Measurements from ENCODE around the gene ZC3H14.
"Not testable (repeated sequence)": the region's sequence is repeated elsewhere in the genome, so short reads cannot be mapped to it uniquely, and the experiment has no call there.

Gene ZC3H14, protein sequence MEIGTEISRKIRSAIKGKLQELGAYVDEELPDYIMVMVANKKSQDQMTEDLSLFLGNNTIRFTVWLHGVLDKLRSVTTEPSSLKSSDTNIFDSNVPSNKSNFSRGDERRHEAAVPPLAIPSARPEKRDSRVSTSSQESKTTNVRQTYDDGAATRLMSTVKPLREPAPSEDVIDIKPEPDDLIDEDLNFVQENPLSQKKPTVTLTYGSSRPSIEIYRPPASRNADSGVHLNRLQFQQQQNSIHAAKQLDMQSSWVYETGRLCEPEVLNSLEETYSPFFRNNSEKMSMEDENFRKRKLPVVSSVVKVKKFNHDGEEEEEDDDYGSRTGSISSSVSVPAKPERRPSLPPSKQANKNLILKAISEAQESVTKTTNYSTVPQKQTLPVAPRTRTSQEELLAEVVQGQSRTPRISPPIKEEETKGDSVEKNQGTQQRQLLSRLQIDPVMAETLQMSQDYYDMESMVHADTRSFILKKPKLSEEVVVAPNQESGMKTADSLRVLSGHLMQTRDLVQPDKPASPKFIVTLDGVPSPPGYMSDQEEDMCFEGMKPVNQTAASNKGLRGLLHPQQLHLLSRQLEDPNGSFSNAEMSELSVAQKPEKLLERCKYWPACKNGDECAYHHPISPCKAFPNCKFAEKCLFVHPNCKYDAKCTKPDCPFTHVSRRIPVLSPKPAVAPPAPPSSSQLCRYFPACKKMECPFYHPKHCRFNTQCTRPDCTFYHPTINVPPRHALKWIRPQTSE

DNA sequence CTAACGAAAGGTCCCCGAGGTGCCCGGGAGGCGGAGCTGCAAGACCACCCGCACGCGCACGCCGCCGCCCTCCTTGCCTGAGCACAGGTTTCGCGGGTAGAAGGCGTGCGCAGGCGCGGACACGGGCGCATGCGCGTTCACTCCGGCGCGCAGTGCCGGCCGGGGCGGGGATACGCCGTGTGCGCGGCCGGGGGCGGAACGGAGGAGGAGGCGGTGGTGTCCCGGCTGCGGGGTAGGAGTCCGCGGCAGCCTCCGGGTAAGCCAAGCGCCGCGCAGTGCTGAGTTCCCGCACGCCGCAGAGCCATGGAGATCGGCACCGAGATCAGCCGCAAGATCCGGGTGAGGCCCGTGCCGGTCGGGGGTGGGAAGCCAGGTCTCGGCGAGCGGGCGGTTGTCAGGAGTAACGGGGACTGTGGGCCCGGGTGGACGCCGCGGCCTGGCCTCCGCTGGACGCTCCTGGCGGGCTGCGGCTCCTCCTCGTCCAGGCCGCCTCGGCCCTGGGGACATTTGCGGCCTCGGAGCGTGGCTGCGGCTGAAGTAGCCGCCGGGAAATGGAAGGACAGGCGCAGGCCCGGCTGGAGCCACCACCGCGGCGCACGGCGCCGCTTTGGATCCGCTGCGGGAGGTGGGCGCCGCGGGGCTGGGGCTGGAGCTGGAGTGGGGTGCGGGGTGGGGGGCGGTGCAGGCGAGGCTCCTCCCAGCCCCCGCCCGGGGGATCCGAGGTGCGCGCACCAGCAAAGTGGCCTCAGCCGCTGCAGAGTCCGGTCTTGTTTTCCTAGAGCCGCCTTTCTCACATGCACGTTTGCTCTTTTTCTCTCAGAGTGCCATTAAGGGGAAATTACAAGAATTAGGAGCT lies at the start of gene ZC3H14:
Gene ZC3H14 (plus strand): TSS at position 207 of the 856 bp plus-strand sequence. CDS start 97 bp downstream, at position 304.
- peak; percentile 77 for DNase-seq

DNA sequence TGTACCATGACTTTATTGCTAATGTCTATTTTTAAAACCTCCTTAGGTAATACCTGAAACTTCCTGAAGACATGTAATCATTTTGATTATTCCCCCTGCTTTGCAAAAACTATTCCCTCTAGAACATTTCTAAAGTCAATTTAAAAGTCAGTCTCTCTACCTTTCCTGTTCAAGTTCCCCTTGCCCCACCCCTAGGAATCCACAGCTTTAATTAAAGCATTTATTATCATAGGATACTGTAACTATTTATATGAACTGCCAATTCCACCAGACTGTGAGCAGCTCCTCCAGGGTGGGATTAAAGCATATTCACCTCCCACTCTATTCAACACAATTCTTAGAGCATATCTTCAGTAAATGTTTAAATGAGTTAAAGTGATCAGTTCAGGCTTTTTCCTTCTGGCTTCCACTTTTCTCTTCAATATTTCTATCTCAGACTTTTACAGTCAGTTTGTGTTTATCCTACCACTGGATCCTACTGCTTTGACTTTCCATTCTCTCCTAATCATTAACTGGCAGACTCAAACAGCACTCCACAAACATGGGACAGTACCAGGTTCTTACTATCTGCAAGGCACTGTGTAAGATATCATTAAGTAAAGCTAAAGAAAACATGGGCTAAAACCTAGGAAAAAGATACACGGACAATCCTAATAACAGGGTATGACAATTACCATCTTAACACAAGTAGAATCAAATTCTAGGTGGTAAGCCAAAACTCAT lies 47.2 kb upstream of the ZC3H14 start:
- no peak for DNase-seq

DNA sequence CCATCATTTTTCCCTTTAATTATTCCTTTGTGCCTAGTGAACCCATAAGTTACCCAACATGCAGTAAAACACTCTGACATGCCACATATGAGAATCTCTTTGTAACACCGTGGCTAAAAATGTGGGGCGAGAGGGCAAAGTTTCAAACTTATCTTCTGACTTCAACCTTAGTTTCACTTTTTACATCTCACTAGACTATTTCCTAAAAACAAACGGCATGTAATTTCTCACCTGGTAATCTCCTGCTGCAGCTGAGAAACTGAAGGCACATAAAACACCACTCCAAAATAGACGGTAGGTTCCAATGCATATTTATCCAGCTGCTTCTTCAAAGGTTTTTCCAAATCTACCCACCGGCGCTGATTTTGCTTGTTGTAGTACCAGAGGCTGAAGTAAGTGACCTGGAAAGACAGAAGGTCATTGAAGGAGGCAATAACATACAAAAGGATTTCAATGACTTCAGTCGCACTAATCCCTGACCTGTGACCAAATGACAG lies 45.9 kb upstream of the ZC3H14 start:
- DNase-seq, result peak; percentile 49

DNA sequence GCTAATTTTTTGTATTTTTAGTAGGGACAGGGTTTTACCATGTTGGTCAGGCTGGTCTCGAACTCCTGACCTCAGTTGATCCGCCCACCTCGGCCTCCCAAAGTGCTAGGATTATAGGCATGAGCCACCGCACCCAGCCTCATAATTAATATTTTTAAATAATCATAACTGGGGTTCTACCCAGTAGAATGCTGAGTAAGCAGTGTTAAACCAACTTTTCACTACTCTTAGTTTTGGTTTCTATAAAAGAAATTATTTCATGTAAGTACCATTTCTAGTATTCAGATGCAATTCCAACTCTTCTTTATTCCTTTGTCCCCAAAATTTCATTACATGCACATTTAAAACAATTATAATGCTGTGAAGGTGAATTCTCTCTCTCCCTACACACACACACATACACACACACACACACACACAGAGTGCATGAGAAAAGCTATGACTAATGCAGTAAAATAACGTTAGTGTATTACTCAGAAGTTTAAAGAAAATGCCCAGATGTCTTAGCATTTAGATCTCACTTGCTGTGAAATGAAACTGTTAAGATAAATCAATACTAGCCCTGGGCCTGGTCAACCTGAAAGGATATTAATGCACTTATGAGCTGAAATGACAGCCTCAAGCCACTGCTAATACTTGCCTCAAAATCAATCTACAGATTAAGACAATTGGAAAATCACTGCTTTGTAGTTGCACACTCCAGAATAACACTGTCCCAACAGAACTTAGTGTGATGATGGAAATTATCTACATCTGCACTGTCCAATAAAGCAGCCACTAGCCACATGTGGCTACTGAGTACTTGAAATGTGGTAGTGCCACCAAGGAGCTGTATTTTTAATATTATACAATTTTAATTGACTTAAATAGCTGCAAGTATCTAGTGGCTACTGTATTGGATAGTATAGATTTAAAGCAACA lies 44.0 kb upstream of the ZC3H14 start:
- no peak for DNase-seq

DNA sequence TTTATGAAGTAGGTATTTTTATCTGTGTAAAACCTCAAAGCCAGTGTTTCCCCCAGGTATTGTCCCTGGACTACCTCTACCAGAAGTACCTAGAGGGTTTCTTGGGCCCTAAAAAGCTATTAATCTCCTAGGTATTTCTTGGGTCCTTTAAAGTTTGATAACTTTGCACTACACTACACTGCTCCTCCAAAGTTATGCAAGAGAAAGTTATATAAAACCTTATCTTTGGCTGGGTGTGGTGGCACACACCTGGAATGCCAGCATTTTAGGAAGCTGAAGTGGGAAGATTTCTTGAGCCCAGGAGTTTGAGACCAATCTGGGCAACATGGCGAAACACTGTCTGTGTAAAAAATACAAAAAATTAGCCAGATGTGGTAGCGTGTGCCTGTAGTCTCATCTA lies 42.9 kb upstream of the ZC3H14 start:
- no peak for DNase-seq

DNA sequence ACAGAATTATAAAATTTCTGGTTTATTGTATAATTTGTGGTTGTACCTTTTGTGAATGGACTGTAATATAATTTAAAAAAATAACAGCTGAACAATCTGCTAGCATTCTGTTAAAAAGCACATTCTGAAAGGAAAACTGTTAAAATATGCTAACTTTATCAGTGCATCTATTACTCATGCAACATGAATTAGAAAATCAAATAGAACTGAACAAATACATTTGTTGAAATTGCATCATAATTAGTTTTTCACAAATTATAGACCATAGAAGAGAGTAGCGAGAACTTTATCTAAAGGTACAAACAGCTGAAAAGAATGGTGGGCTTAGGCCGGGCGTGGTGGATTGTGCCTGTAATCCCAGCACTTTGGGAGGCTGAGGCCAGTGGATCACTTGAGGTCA lies 41.0 kb upstream of the ZC3H14 start:
- no peak for DNase-seq

DNA sequence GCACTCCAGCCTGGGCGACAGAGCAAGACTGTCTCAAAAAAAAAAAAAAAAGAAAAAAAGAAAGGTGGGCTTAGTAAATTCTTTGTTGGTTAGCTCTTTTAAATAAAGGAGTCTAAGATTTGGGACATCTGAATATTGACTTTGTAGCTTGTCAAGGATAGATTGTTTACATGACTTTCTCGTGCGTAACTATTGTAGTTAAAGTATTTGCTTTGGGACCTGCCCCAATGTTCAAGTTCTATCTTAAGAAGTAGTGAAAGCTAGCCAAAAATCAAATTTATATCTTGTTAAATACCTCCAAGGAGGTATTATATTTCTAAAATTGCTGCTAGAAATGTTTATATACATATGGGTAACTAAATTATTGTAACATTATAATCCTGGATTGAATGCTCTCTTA lies 40.4 kb upstream of the ZC3H14 start:
- DNase-seq, result no peak

DNA sequence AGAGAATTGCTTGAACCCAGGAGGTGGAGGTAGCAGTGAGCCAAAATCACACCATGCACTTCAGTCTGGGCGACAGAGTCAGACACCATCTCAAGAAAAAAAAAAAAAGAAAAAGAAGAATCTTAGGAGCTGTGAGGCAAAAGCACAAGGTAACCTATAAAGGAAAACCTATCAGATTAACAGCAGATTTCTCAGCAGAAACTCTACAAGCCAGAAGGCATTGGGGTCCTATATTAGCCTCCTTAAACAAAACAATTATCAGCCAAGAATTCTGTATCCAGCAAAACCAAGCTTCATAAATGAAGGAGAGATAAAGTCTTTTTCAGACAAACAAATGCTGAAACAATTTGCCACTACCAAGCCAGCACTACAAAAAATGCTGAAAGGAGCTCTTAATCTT lies 32.9 kb upstream of the ZC3H14 start:
- not testable (repeated sequence) for DNase-seq

DNA sequence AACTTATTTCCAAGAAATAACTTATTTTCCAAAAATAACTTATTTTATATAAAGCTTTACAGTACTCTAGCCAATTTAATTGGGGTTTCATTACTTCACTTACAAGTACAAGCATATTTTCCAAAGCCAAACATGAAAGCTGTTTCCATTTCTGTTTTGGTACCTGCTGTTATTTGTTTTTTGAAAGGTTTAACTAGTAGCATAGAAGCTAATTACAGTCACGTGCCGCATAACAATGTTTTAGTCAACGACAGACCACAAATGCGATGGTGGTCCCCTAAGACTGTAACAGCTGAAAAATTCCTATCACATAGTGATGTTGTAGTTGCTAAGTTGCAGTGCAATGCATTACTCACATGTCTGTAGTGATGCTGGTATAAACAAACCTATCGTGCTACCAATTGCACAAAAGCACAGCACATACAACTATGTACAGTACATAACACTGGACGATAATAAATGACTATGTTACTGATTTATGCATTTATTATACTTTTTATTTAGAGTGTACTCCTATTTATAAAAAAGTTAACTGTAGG lies 29.7 kb upstream of the ZC3H14 start:
- no peak for DNase-seq

DNA sequence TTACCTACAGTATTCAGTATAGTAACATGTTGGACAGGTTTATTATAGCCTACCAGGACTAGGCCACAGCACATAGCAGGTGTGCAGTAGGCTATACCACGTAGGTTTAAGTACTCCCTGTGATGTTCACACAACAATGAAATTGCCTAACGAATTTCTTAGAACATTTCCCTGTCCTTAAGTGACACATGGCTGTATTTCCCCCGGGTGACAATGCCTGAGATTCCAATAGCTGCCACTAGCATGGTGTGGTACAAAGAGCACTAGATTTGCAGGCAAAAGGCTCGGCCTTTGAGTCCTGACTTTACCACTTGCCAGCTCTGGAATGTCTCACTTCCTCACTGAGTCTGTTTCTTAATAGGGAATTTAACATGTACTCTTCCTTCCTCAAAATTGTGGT lies 27.7 kb upstream of the ZC3H14 start:
- no peak for DNase-seq

DNA sequence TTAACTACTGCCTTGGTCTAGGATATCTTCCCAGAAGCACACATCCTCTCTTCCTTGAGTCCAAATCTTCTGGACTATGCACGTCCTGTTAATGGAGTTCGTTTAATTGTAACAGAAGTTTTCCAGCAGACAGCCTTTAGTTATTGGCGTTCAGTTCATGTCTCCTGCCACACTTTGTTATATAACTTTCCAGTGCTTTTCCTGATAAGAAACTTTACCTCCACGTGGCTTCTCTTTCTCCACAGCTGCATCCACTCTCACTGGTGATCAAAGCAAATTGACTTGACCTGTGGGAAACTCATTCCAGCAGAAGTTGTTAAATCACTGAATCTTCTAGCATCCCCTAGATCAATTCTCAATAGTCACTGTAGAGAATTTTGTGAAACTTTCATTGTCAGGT lies 27.0 kb upstream of the ZC3H14 start:
- DNase-seq, result no peak

DNA sequence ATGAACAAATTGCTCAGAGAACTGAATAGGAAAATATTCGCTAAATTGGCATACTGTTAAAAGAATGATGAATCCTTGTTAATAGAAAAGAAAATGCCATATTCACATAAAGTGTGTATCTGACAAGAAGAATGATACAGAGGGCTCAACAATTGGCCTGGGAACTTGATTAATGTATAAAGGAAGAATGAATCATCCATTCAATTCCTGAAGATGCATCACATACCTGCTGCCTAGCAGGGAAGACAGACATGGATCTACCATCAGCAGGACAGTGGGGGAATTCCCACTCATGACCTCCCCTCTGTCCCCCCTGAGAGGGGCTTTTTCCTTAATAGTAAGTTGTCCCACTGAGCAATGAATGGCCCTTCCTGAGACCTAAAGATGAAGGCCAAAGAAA lies 21.5 kb upstream of the ZC3H14 start:
- DNase-seq, result no peak

DNA sequence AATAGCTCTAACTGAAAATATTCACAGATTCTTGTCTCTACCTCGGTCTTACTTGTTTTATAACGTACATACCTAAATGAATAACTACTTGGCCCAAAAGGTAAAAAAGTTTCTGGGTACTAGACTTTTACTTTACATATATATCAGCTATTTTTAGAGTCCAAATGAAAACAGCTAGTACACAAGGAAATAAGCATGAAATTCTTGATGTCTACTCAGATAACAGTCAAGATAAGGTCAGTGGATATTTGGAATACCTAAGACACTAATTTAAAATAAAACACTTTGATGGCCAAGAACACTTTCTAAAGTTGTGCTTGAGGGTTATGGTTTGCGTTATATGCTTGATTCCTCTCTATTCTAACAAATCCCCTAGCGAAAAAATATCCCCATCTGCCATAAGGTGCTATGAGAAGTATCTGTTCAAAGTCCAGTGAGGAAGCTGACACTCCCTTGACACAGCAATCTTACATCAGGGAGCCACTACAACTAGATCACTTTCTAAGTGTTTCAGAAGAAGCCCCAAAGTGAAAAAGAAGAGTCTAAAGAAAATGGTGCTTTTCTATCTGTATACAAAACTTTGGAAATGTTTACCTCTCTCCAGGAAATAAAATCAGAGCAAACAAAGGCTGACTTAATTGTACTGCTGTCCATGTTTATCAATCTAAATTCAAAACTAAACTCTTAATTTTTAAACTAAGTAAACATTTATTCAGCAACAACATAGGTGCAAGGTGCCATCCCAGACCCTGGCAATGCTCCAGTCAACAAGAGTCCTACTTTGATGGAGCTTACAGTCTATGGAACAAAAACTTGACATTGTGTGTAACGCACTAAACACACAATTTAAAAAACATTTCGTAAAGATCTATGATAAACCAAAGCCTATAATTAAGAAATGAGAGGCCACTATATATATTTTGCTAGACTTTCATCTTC lies 19.7 kb upstream of the ZC3H14 start:
- no peak for DNase-seq

DNA sequence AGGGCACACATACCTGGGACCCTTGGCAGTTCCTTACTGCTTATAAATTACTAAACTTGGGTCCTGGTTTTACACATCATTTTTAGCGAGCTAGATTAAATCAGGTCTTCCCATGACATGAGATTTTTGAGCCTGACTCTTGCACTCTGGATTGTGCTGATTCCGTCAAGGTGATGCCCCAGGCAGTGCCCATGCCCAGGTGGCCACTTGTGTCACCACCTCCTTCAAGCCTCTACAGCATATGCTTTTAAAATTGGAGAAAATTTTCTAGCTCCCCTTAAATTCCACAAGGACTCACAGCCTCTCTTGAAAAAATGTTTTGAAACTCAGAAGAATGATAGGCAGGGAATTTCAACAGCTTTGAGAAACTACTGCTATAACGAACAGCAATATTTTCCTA lies 17.6 kb upstream of the ZC3H14 start:
- no peak for DNase-seq

DNA sequence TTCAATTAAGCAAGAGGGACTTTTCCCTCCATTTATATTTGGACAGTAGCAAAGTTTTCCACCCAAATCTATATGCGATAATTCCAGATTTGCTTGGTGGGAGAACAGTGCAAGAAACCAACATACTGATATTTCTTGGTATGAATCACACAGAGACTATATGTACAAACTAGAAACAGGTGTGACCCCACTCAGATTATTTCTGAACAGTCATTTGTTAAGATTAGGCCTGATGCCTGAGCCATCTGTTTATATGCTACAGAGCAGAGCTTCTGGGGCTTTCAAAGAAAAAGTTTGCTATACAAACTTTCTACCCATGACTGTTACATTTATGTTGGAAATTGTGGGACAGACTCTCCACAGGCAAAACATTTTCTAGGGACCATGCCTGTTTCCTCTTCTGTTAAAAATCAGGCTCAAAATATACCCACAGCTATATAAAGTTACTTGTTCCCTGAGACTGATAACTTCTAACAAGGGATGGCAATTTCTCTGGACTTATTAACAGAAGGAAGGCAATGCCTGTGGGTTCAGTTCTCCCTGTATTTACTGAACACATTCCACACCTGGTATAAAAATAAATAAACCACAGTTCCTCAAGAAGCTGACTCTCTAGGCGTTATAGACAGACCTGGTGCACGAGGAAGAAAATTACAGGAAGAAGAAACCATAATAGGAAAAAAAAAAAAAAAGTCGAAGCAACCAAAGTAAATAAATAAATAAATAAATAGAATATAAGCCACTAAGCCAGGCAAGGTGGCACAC lies 16.0 kb upstream of the ZC3H14 start:
- DNase-seq, result no peak

DNA sequence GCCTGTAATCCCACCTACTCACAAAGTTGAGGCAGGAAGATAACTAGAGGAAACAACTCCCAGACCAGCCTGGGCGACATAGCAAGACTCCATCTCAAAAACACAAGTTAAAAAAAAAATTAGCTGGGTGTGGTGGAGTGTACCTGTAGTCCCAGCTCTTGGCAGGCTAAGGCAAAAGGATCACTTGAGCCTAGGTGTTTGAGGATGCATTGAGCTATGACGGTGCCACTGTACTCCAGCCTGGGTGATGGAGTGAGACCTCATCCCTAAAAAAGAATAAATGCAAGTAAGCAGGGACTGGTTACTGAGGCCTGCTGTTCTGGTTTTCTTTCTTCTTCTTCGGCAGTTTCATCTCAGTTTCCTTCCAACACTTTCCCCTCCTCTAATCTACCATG lies 15.5 kb upstream of the ZC3H14 start:
- DNase-seq, result no peak

DNA sequence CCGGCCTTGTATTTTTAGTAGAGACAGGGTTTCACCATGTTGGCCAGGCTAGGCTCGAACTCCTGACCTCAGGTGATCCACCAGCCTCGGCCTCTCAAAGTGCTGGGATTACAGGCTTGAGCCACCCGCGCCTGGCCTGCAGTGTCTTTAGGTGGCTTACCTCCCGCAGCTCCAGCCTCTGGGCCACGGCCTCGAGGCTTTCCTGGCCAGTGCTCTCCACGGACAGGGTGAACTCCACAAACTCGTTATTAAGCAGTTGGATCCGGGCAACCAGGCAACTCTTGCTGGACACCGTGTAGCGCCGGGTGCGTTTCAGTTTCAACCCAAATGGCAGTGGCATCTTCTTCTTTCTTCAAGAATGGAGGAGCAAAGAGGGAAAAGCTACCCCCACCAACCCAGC lies 12.8 kb upstream of the ZC3H14 start:
- no peak for DNase-seq

DNA sequence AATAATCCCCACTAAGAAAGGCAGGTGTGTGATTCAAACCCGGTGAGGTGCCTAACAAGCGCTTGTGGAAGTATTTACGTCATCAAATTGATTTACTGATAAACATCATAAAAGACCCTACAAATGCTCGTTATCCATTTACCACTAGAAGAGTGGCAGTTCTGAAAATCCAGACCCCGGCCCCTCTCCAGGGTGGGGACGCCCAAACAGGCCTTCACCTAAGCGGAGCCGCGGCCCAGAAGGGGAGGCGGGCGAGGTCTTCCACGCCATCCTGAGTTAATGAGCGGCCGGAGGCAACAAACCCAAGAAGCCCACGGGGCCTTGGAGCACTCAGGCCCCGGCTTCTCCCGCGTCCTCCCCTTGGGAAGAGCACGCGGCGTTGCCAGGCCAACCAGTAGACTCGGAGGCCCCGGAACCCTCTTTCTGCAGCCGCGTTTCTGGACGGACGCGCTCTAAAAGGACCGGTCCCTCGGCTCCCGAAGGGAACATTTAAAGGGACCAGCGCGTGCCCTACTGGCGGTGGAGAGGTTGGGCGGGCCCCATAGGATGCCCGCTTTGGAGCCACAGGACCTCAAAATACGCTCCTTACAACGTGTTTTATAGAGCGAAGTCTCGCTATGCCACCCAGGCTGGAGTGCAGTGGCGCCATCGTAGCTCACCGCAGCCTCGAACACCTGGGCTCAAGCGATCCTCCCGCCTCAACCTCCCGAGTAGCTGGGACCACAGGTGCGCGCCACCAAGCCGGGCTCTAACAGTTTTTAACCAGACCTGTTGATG lies 11.6 kb upstream of the ZC3H14 start:
- DNase-seq, result peak; percentile 53

Measured in NCI-H510A treated with DMSO at 0.1 percent for 48 hours (cell line).